Mucosa of descending colon (tissue), 3 donors: Measurements from ENCODE around the gene TMEM255B. TPM values are rescaled to one million over a fixed set of nuclear protein-coding genes. Genes with fewer than 3 reads are reported as not detected.
"Not testable (repeated sequence)": the region's sequence is repeated elsewhere in the genome, so short reads cannot be mapped to it uniquely, and the experiment has no call there.

ENCODE experiments used
- ATAC-seq: fragments of 200-7000 bp; cut with Tn5 transposase; one replicate; pipeline ENCODE4 v1.9.1; 2020; ENCODE audit warnings: mild to moderate bottlenecking, moderate library complexity
- DNase-seq, 3 donors: peaks; one replicate each; pipeline ENCODE4 v3.0.0-alpha.2; 2020
- H3K36me3 ChIP-seq: fragments of 200-600 bp; one replicate; pipeline ENCODE4 v1.8.0; 2021; ENCODE audit warnings: low read depth, mild to moderate bottlenecking
- H3K4me1 ChIP-seq: fragments of 200-600 bp; one replicate; pipeline ENCODE4 v1.8.0; 2021; ENCODE audit warnings: low read depth, mild to moderate bottlenecking
- H3K4me3 ChIP-seq: fragments of 200-600 bp; one replicate; pipeline ENCODE4 v1.8.0; 2021; ENCODE audit warnings: mild to moderate bottlenecking
- H3K9me3 ChIP-seq: fragments of 200-600 bp; one replicate; pipeline ENCODE4 v1.8.0; 2021; ENCODE audit warnings: mild to moderate bottlenecking
- CTCF ChIP-seq: fragments of 200-600 bp; IDR thresholded peaks from one replicate; pipeline ENCODE4 v1.8.0; 2022; ENCODE audit warnings: antibody characterized with exemption, mild to moderate bottlenecking
- intact Hi-C, 2 donors: fragments of 100-400 bp; cut with DNase I in 1 of 2; cut with micrococcal nuclease in 1 of 2; formaldehyde crosslinking; loops; one replicate each; pipeline versions ENCODE4 v1.11.0 to v1.11.1; 2022; cut with DNase I, micrococcal nuclease
- total RNA-seq, 3 donors: library from RNA; stranded (reverse); fragmentation: NEBNext Ultra II Directional in 2 of 3; extraction: Animal tissue kit (Norgen Biotek cat#: 25700) in 2 of 3; gene quantifications; one replicate each; pipeline versions ENCODE4 v1.2.1 to v1.2.4, GENCODE V29; 2021 to 2023
- donor health status: DM: no; HTN: no; CAD: no; lungs with moderate emphysema.
- donor health status: DM: no; HTN: no; CAD: no.
- donor health status: DM: no; HTN: yes; CAD: no.

The TMEM255B gene
- total RNA-seq, 3 donors from 2014 or later: 2.9 to 6.6 (median 6.3) TPM

GRCh38 chr13:113787694-113788093, 28.7 kb downstream of the TMEM255B start:
- TF ChIP-seq CTCF: no peak
- Histone ChIP-seq H3K36me3 (no peaks in the 10 kb centered on the region), H3K4me1 (peaks cover 3% of the 10 kb centered on the region), H3K9me3 (no peaks in the 10 kb centered on the region), H3K4me3 (no peak overlapping the region)
- DNase-seq: no peak
- intact Hi-C loops: no loop called here
- ATAC-seq: no peak

- ATAC-seq (no peak), DNase-seq (no peak)
- Histone ChIP-seq H3K4me1 (peaks cover 9% of the 10 kb centered on the region), H3K4me3 (no peak overlapping the region), H3K9me3 (no peaks in the 10 kb centered on the region), H3K36me3 (no peaks in the 10 kb centered on the region)
- no peak for TF ChIP-seq CTCF
- intact Hi-C loops: no loop called here
Measured at GRCh38 chr13:113788413-113789135, 29.5 kb downstream of the TMEM255B start.

- intact Hi-C loops: no loop called here
- H3K9me3 ChIP-seq: no peaks in the 10 kb centered on the region
- ATAC-seq (no peak), DNase-seq (no peak)
- no peak overlapping the region for H3K4me3 ChIP-seq
- TF ChIP-seq CTCF: no peak
- peaks cover 9% of the 10 kb centered on the region for H3K4me1 ChIP-seq
- H3K36me3 ChIP-seq: no peaks in the 10 kb centered on the region
Measured at GRCh38 chr13:113789167-113789566, 30.1 kb downstream of the TMEM255B start.

GRCh38 chr13:113789931-113790330, 30.9 kb downstream of the TMEM255B start:
- H3K9me3 ChIP-seq, H3K4me1 ChIP-seq, DNase-seq, H3K36me3 ChIP-seq, intact Hi-C loops, H3K4me3 ChIP-seq, ATAC-seq: not testable (repeated sequence)

- no peaks in the 10 kb centered on the region for H3K9me3 ChIP-seq
- H3K4me3 ChIP-seq: no peak overlapping the region
- intact Hi-C loops: no loop called here
- peaks cover 6% of the 10 kb centered on the region for H3K4me1 ChIP-seq
- no peaks in the 10 kb centered on the region for H3K36me3 ChIP-seq
- DNase-seq: no peak
- TF ChIP-seq CTCF: no peak
- no peak for ATAC-seq
Measured at GRCh38 chr13:113791226-113791625, 32.2 kb downstream of the TMEM255B start.

- Histone ChIP-seq H3K4me3 (no peak overlapping the region), H3K4me1 (peaks cover 6% of the 10 kb centered on the region), H3K36me3 (no peaks in the 10 kb centered on the region), H3K9me3 (no peaks in the 10 kb centered on the region)
- ATAC-seq (no peak), DNase-seq (no peak)
- no peak for TF ChIP-seq CTCF
- intact Hi-C loops: no loop called here
Measured at GRCh38 chr13:113791761-113792160, 32.7 kb downstream of the TMEM255B start.
